ENCODE results near the gene MAD1L1. TPM values are rescaled to one million over a fixed set of nuclear protein-coding genes. Genes with fewer than 3 reads are reported as not detected.
"Not testable (repeated sequence)": the region's sequence is repeated elsewhere in the genome, so short reads cannot be mapped to it uniquely, and the experiment has no call there.

MAD1L1 gene
- total RNA-seq, 1 experiment from 2014 or later: 63.0 TPM

DNA sequence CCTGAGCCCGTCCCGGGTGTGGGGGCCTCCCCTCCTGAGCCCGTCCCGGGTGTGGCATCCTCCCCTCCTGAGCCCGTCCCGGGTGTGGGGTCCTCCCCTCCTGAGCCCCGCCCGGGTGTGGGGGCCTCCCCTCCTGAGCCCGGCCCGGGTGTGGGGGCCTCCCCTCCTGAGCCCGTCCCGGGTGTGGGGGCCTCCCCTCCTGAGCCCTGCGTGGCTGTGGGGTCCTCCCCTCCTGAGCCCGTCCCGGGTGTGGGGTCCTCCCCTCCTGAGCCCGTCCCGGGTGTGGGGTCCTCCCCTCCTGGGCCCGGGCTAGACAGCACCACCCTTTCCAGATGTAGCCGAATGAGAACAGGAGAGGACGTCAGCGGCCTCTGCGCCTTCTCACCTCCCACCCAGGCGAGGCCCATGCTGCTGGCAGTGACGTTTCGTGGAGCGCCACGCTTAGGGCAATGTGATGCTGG, 405.2 kb downstream of the MAD1L1 start:
- DNase-seq; H3K4me3 ChIP-seq (ENCODE audit: insufficient read depth, low read depth, low read length); H3K27me3 ChIP-seq (ENCODE audit: control insufficient read depth, insufficient read depth, low read length); H3K36me3 ChIP-seq (replicated peaks; ENCODE audit: control insufficient read depth, insufficient read depth, low read length): not testable (repeated sequence)

GRCh38 chr7:1826931-1827330, 405.8 kb downstream of the MAD1L1 start:
- H3K4me3 ChIP-seq (ENCODE audit: insufficient read depth, low read depth, low read length); H3K27me3 ChIP-seq (ENCODE audit: control insufficient read depth, insufficient read depth, low read length); H3K36me3 ChIP-seq (replicated peaks; ENCODE audit: control insufficient read depth, insufficient read depth, low read length): not testable (repeated sequence)
- peak; percentile 37 for DNase-seq

DNA sequence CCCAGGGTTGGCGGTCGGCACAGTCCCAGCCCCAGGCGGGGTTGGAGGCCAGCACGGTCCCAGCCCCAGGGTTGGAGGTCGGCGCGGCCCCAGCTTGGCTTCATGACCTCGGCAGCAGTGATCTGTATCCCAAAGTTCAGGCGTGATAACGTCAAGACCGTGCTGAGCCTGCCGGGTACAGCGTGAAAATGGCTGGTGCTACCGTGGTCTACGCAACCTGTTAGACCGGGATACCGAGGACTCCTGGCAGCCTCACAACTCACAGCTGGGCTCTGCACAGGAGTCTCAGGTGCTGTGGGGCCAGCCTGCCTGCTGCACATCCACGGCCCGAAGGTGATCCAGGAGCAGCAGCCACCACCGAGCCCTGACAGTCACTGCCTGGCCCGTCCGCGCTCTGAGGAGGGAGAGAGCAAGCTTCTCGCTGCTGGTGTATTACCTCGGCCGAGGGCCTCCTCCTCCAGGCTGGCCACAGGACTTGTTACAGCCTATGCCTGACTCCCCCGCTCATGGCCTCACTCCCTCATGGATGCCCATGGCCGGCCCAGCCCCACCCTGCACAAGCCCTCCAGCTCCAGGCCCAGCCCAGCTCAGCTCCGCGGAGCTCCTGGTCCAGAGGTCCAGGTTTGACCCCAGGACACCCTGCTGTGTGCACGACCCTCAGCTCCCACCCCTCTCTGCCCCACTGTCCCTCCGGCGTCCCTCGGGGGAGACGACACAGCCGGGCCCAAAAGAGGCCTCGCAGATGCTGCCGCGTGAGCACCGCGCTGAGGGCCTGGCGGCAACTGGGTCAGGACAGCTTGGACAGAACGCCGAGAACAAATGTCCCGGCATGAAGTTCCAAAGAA, 406.6 kb downstream of the MAD1L1 start:
- Histone ChIP-seq H3K4me3 (ENCODE audit: insufficient read depth, low read depth, low read length) (no peak overlapping the region), H3K36me3 (replicated peaks; ENCODE audit: control insufficient read depth, insufficient read depth, low read length) (no peaks in the 10 kb centered on the region), H3K27me3 (ENCODE audit: control insufficient read depth, insufficient read depth, low read length) (no peaks in the 10 kb centered on the region)
- DNase-seq: peak; percentile 47

- H3K4me3 ChIP-seq (ENCODE audit: insufficient read depth, low read depth, low read length); DNase-seq; H3K27me3 ChIP-seq (ENCODE audit: control insufficient read depth, insufficient read depth, low read length); H3K36me3 ChIP-seq (replicated peaks; ENCODE audit: control insufficient read depth, insufficient read depth, low read length): not testable (repeated sequence)
Observed at GRCh38 chr7:1825647-1825896, 407.2 kb downstream of the MAD1L1 start.

DNA sequence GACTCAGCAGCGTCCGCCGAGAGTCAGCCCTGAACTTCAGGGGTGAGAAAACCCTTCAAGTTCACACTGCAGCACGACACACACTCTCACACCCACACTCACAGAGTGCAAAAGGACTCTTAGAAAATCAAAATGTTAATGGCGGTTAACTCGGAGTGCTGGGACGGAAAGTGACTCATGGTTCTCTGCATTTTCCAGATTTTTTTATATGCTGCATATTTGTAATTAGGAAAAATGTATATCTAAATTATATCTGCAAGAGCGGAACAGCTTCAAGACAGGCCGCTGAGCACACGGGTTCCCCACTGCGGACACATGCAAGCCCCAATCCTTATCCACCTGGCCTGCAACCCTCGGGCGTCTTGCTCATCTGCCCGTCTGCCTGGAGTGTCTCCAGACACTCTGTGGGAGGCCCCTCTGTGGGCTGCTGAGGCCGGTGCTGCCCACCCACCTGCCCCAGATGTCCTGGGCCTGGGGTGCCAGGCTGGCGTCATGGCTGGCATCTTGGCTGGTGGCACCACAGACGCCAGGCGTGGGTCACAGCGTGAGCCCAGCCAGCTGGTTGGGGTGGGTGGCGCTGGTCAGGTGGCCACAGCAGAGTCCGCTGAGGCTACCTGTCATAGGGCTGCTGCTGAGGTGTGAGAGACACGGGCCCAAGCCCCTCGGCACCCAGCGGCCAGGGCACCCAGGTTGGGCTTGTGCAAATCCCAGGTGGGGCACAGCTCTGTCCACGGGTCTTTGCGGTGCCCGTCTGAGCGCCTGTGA, 407.7 kb downstream of the MAD1L1 start:
- not testable (repeated sequence) for H3K4me3 ChIP-seq (ENCODE audit: insufficient read depth, low read depth, low read length); DNase-seq; H3K27me3 ChIP-seq (ENCODE audit: control insufficient read depth, insufficient read depth, low read length); H3K36me3 ChIP-seq (replicated peaks; ENCODE audit: control insufficient read depth, insufficient read depth, low read length)

DNA sequence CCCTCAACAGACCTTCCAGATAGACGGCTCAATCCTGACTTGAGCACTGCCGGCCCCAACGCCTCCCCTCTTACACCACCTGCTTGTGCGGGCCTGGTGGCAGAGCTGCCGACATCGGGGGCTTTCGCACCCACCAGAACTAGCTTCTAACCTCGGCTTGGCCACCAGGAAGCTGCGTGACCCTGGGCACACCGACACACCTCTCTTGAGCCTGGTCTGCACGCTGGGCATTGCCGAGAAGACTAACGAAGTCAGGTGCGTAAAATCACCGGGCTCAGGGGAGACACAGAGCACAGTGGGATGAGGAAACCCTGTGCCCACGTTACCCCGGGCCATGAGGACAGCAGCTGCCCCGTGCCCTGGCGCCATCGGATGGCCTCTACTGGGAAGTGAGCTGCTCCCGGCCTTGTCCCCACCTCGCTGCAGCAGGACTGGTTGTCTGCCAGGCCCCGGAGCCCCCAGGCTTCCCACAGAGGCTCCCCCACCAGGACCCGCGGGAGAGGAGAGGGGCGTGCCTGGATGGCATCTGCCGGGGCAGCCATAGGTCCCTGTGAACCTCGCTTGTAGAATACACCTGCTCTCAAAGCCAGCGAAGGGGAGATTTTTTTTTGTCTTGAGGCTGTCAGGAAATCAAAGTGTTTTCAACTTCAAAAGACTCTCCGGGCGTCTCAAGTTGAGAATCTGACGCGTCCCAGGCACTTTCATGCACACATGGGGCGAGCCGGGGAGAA, 408.4 kb downstream of the MAD1L1 start:
- H3K4me3 ChIP-seq (ENCODE audit: insufficient read depth, low read depth, low read length); H3K36me3 ChIP-seq (replicated peaks; ENCODE audit: control insufficient read depth, insufficient read depth, low read length); DNase-seq; H3K27me3 ChIP-seq (ENCODE audit: control insufficient read depth, insufficient read depth, low read length): not testable (repeated sequence)

DNA sequence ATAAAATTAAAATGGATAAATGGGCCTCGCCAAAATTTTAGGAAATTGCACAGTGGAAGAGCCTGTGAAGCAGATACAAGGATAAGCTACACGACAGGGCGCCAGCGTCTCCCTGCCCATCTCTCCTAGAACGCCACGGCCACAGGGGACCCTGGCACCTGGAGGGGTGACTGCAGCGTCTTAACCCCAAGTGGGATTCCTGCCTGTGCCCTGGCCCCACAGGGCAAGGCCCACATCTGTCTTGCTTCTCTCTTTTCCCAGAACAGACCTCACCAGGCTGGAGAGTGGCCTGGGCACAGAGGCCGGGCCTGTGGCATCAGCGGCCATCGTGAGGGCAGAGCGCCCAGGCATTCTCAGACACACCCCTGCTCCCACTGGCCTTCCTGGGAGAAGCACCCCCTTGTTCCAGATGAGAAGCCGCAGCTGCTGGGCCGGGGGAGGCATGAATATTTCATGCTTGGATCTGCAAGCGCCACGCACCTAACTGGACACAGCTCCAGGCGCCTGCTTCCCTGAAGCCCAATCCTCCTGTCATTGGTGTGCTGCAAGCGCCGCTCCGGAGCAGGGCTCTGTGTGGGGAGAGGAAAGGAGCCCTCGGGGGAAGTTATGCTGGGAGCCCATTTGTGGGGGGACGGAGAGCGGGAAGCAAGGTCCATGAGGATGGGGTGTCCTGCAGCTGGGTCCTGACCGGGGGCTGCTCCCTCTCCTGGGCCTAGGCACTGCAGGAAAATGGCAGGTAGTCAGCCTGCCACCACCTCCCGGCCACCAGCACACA, 409.2 kb downstream of the MAD1L1 start:
- Histone ChIP-seq H3K36me3 (replicated peaks; ENCODE audit: control insufficient read depth, insufficient read depth, low read length) (no peaks in the 10 kb centered on the region), H3K4me3 (ENCODE audit: insufficient read depth, low read depth, low read length) (no peak overlapping the region), H3K27me3 (ENCODE audit: control insufficient read depth, insufficient read depth, low read length) (no peaks in the 10 kb centered on the region)
- peak; percentile 52 for DNase-seq

DNA sequence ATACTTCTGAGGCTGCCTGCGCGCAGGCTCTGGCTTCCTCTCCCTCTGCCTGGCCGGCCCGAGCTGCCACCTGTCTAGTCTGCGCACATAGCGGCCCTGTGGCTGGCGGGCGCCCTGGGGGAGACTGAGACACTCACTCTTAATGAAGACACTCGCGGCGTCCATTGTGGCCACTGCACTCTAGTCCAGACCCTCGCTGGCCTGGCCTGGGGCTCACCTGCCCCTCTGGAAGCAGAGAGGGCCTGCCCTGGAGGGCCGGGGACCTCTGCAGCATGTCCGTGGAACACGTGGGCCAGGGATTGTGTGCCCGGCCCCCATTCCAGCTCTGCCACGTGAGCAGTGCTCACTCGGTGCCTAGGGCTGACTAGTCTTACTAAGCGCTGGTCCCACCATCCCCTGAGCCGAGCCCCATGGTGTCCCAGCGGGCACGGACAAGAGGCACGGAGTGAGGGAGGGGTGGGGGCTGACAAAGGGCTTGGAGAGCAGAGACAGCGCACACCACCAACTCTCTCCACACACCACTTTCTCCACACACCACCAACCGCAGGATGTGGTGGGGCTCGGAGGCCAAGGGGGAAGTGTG, 413.4 kb downstream of the MAD1L1 start:
- H3K36me3 ChIP-seq (replicated peaks; ENCODE audit: control insufficient read depth, insufficient read depth, low read length): no peaks in the 10 kb centered on the region
- no peak for DNase-seq
- no peaks in the 10 kb centered on the region for H3K27me3 ChIP-seq (ENCODE audit: control insufficient read depth, insufficient read depth, low read length)
- H3K4me3 ChIP-seq (ENCODE audit: insufficient read depth, low read depth, low read length): no peak overlapping the region

GRCh38 chr7:1818575-1819258, 414.0 kb downstream of the MAD1L1 start:
- peak; percentile 41 for DNase-seq
- Histone ChIP-seq H3K27me3 (ENCODE audit: control insufficient read depth, insufficient read depth, low read length) (no peaks in the 10 kb centered on the region), H3K4me3 (ENCODE audit: insufficient read depth, low read depth, low read length) (no peak overlapping the region), H3K36me3 (replicated peaks; ENCODE audit: control insufficient read depth, insufficient read depth, low read length) (no peaks in the 10 kb centered on the region)

DNA sequence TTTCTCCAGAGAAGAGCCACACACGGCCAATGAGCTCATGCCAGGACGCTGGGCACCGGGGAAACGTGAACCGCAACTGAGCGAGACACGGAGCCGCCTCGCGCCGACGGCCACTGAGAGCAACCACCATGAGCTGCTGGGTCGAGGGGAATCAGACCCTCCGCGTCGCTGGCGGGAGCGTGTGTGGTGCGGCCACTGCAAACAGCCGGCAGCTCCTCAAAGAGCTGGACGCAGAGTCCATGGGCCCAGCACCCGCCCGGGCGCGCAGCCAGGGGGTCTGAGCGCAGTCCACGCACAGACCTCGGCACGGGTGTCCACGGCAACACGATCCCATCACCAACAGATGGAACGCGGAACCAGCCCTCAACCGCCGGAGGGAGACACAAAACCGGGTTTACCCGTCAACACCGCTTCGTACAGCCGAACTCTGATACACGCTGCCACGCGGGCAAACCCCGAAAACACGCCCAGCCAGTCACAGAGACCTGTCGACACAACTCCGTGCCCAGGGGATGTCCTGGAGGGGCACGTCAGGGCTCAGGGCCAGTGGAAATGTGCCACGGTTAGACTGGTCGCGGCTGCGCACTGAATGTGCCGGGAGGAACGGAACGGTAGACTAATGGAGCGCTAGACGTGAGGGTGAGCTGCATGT, 415.6 kb downstream of the MAD1L1 start:
- Histone ChIP-seq H3K36me3 (replicated peaks; ENCODE audit: control insufficient read depth, insufficient read depth, low read length) (no peaks in the 10 kb centered on the region), H3K4me3 (ENCODE audit: insufficient read depth, low read depth, low read length) (no peak overlapping the region), H3K27me3 (ENCODE audit: control insufficient read depth, insufficient read depth, low read length) (no peaks in the 10 kb centered on the region)
- DNase-seq: peak; percentile 38

GRCh38 chr7:1816451-1816850, 416.3 kb downstream of the MAD1L1 start:
- not testable (repeated sequence) for H3K27me3 ChIP-seq (ENCODE audit: control insufficient read depth, insufficient read depth, low read length); H3K36me3 ChIP-seq (replicated peaks; ENCODE audit: control insufficient read depth, insufficient read depth, low read length); DNase-seq; H3K4me3 ChIP-seq (ENCODE audit: insufficient read depth, low read depth, low read length)

DNA sequence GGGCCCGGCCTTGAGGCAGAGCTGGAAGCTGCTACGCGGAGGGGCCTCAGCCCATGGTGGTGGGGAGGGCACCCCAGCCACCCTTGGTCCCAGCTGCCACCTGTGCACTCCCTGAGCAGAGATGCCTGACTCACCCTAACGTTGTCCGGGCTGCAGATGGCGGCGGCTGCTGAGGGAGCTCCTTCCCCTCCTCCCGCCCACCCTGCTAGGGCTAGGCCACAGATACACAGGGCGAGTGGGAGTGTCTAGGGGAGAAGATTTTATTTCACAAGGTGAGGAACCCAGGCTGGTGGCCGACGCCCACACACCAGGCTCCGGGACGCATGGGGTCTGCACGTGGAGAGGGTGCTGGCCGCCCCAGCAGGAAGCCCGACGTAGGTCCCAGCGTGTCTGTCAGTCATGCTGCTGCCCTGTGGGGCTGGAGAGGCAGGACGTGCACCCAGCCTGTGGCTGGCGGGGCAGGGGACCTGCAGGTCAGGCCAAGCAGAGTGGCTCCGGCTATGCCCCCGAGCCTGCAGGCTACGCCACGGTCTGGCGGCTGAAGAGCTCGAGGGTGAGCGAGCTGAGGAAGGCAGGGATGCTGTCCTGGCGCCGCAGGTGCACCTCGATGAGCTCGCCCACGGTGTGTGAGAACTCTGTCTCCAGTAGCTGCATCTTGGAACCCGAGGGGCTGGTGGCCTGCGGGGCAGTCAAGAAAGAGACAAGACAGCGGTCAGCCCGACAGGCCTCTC, 417.0 kb downstream of the MAD1L1 start:
- H3K4me3 ChIP-seq (ENCODE audit: insufficient read depth, low read depth, low read length); DNase-seq; H3K36me3 ChIP-seq (replicated peaks; ENCODE audit: control insufficient read depth, insufficient read depth, low read length); H3K27me3 ChIP-seq (ENCODE audit: control insufficient read depth, insufficient read depth, low read length): not testable (repeated sequence)

DNA sequence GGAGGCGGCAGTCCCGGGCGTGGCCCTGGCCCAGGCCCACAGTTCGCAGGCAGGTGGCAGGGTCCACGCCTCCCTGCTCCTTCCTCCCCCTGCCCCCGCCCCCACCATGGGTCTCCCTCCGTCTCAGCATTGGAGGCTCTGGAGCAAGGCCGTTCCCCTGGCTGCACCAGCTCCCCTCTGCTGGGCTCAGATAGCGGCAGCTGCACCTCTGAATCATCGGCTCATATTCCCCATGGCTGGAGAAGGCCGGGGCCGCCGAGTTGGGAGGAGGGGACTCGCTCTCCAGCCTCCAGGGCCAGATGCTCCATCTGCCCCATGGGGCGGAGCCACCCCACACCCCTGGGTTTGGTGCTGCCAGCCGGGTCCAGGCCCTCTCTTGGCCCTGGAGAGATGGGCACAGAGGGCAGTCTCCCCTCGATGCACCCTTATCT, 417.7 kb downstream of the MAD1L1 start:
- no peak overlapping the region for H3K4me3 ChIP-seq (ENCODE audit: insufficient read depth, low read depth, low read length)
- H3K27me3 ChIP-seq (ENCODE audit: control insufficient read depth, insufficient read depth, low read length): no peaks in the 10 kb centered on the region
- DNase-seq: peak; percentile 61
- no peaks in the 10 kb centered on the region for H3K36me3 ChIP-seq (replicated peaks; ENCODE audit: control insufficient read depth, insufficient read depth, low read length)

Data from H7 (cell line).